Measurements from ENCODE around the gene NAA80. TPM values are rescaled to one million over a fixed set of nuclear protein-coding genes. Genes with fewer than 3 reads are reported as not detected.

The NAA80 gene
- total and polyA plus RNA-seq, 10 of the 15 experiments (the other 5 are each of a cell fraction or from before 2014, with no cell fraction given): 0.48 to 12.7 (median 6.7) TPM

GRCh38 chr3:50321336-50322114 lies 22.3 kb upstream of the NAA80 start (continued):
- TF ChIP-seq E2F8 (IDR thresholded peaks at IDR 0.05; ENCODE audit: low read depth, partially characterized antibody) (peak; percentile 58), ZNF217 (IDR thresholded peaks at IDR 0.05) (no peak; the same call in 1 of the 2 replicates), RUNX3 (IDR thresholded peaks at IDR 0.05; ENCODE audit: low read length) (peak; percentile 76), TCF12 (IDR thresholded peaks at IDR 0.05; ENCODE audit: low read depth, low read length) (no peak), YY1 (IDR thresholded peaks at IDR 0.05; ENCODE audit: low read depth, low read length) (peak; percentile 38; the same call in 1 of the 2 replicates), TCF7 (IDR thresholded peaks at IDR 0.05; ENCODE audit: borderline replicate concordance) (no peak), CBX3 (IDR thresholded peaks at IDR 0.05; ENCODE audit: borderline replicate concordance, low read depth) (no peak), SUPT20H (IDR thresholded peaks at IDR 0.05; ENCODE audit: borderline replicate concordance, control insufficient read depth, low read depth, low read length) (no peak), GATAD2B (conservative IDR thresholded peaks at IDR 0.05; ENCODE audit: low read depth) (0 out of 2 replicates have a peak, but pooled peaks have one; percentile 8), SP1 (IDR thresholded peaks at IDR 0.05; ENCODE audit: low read depth, low read length) (peak; percentile 91), PML (IDR thresholded peaks at IDR 0.05; ENCODE audit: low read length) (no peak), IRF3 (IDR thresholded peaks at IDR 0.05) (peak; percentile 42; the same call in 1 of the 2 replicates), MLLT1 (IDR thresholded peaks at IDR 0.05) (peak; percentile 88), E2F4 (IDR thresholded peaks at IDR 0.05; ENCODE audit: low read depth, low read length) (no peak), NKRF (conservative IDR thresholded peaks at IDR 0.05) (peak; percentile 92; the same call in 1 of the 2 replicates), BCL3 (IDR thresholded peaks at IDR 0.05; ENCODE audit: borderline replicate concordance, insufficient read depth, low read depth, low read length, poor library complexity, severe bottlenecking) (no peak), POLR2AphosphoS5 (IDR thresholded peaks at IDR 0.05; ENCODE audit: low read length) (0 out of 2 replicates have a peak, but pooled peaks have one; percentile 38), BHLHE40 (IDR thresholded peaks at IDR 0.05; ENCODE audit: borderline replicate concordance in 1 of 2, low read depth in 2 of 2, low read length in 1 of 2) (peak; percentile 97 to 99), KLF5 (IDR thresholded peaks at IDR 0.05; ENCODE audit: partially characterized antibody) (peak; percentile 100)

Measured in GM12878 (cell line).